Keratinocyte (primary cell): ENCODE results near the gene ALG2. TPM values are rescaled to one million over a fixed set of nuclear protein-coding genes. Genes with fewer than 3 reads are reported as not detected.

Experiments
- DNase-seq: peaks from one replicate; pipeline ENCODE4 v3.0.0-alpha.2; 2011; ENCODE audit warnings: low read depth, missing footprints, low spot score
- FAIRE-seq: peaks from 2 replicates; lab custom pipeline; 2011; peaks lifted over from hg19 to GRCh38; lab: Jason Lieb, UNC
- H2AFZ ChIP-seq: 2 replicates; pipeline ENCODE4 v1.6.0; 2012; ENCODE audit warnings: low read length, control low read depth, inconsistent platforms; ENCODE audit not compliant: control insufficient read depth
- H3K27ac ChIP-seq: 2 replicates; pipeline ENCODE4 v1.5.1; 2011; ENCODE audit warnings: low read length; ENCODE audit not compliant: control insufficient read depth, insufficient read depth
- H3K27me3 ChIP-seq: 3 replicates; pipeline ENCODE4 v1.6.0; 2011; ENCODE audit warnings: low read length; ENCODE audit not compliant: control insufficient read depth, insufficient read depth; ENCODE audit errors: extremely low read depth
- H3K36me3 ChIP-seq, 2 experiments: 2 replicates in 1 of 2; 3 replicates in 1 of 2; pipeline ENCODE4 v1.5.1; 2011; ENCODE audit warnings: low read length in 2 of 2, mild to moderate bottlenecking in 1 of 2; ENCODE audit not compliant: control insufficient read depth in 2 of 2, insufficient read depth in 2 of 2; ENCODE audit errors: extremely low read depth in 1 of 2
- H3K4me1 ChIP-seq: 3 replicates; pipeline ENCODE4 v1.5.1; 2011; ENCODE audit warnings: low read length; ENCODE audit not compliant: control insufficient read depth, insufficient read depth; ENCODE audit errors: extremely low read depth
- H3K4me2 ChIP-seq: 3 replicates; pipeline ENCODE4 v1.6.0; 2011; ENCODE audit warnings: low read depth, low read length; ENCODE audit not compliant: control insufficient read depth, insufficient read depth; ENCODE audit errors: extremely low read depth
- H3K4me3 ChIP-seq, 3 experiments: fragments of 200-600 bp in 1 of 3; sonication (generic) in 1 of 3; 2 replicates in 2 of 3; 3 replicates in 1 of 3; pipeline ENCODE4 v1.5.1; 2011 to 2016; ENCODE audit warnings: low read length in 3 of 3, mild to moderate bottlenecking in 3 of 3, control low read depth in 2 of 3, inconsistent platforms in 1 of 3, low read depth in 1 of 3, mixed read lengths in 1 of 3, mixed run types in 1 of 3, moderate library complexity in 1 of 3; ENCODE audit not compliant: control insufficient read depth in 2 of 3, insufficient read depth in 2 of 3; ENCODE audit errors: extremely low read depth in 1 of 3
- H3K79me2 ChIP-seq: 2 replicates; pipeline ENCODE4 v1.6.0; 2012; ENCODE audit warnings: low read length; ENCODE audit not compliant: control insufficient read depth, insufficient read depth
- H3K9ac ChIP-seq: 3 replicates; pipeline ENCODE4 v1.6.0; 2011; ENCODE audit warnings: low read length; ENCODE audit not compliant: control insufficient read depth, insufficient read depth; ENCODE audit errors: extremely low read depth
- H3K9me1 ChIP-seq: 3 replicates; pipeline ENCODE4 v1.6.0; 2011; ENCODE audit warnings: low read length; ENCODE audit not compliant: control insufficient read depth, insufficient read depth; ENCODE audit errors: extremely low read depth
- H3K9me3 ChIP-seq: 2 replicates; pipeline ENCODE4 v1.5.1; 2012; ENCODE audit warnings: low read depth, low read length; ENCODE audit not compliant: control insufficient read depth
- H4K20me1 ChIP-seq: 3 replicates; pipeline ENCODE4 v1.6.0; 2011; ENCODE audit warnings: low read length; ENCODE audit not compliant: control insufficient read depth, insufficient read depth; ENCODE audit errors: extremely low read depth
- CTCF ChIP-seq, 3 experiments: IDR thresholded peaks in 1 of 3; conservative IDR thresholded peaks in 1 of 3; optimal IDR thresholded peaks in 1 of 3; 2 replicates in 2 of 3; 3 replicates in 1 of 3; pipeline versions ENCODE3 to v1.5.1; 2011; ENCODE audit warnings: low read length in 3 of 3, mild to moderate bottlenecking in 3 of 3, moderate library complexity in 2 of 3, control low read depth in 1 of 3, inconsistent platforms in 1 of 3; ENCODE audit not compliant: insufficient read depth in 2 of 3; ENCODE audit errors: extremely low read depth in 1 of 3
- EZH2 ChIP-seq: IDR thresholded peaks from one replicate; pipeline ENCODE4 v1.6.1; 2012; ENCODE audit warnings: inconsistent platforms, mild to moderate bottlenecking, low read length, moderate library complexity
- dilution Hi-C: fragments of 300-500 bp; cut with MboI; formaldehyde crosslinking; loops from one replicate; pipeline ENCODE4 v1.7.0; 2020; ENCODE audit warnings: low sequenced_read_pairs; ENCODE audit not compliant: extremely low pct_ligation_motif_present
- polyA plus RNA-seq, 5 experiments: library from polyadenylated mRNA; depleted of rRNA in 3 of 5; stranded (reverse) in 3 of 5; stranded (forward) in 1 of 5; unstranded in 1 of 5; fragments of >200 nt; gene quantifications; 1 replicate in 1 of 5; 2 replicates in 3 of 5; 3 replicates in 1 of 5; pipeline versions ENCODE4 v1.2.1 to v1.2.3, GENCODE V29; 2011 to 2012; ENCODE audit warnings: missing spikeins in 2 of 5, low read depth in 1 of 5, low replicate concordance in 1 of 5

ALG2 gene
- polyA plus RNA-seq, 1 donor (not counting 4 experiments of a cell fraction or from before 2014, with no cell fraction given) = 57.1 TPM

- Histone ChIP-seq H3K4me3 (no peak overlapping the region), H3K4me1 (no peaks in the 10 kb centered on the region), H3K27ac (no peak overlapping the region), H3K36me3 (peaks cover 2 to 8% of the 10 kb centered on the region in 2 experiments), H3K79me2 (peaks cover 7% of the 10 kb centered on the region), H2AFZ (no peak overlapping the region), H3K27me3 (no peaks in the 10 kb centered on the region), H3K4me2 (no peak overlapping the region), H3K9ac (no peak overlapping the region), H3K9me1 (peaks cover 2% of the 10 kb centered on the region), H4K20me1 (peaks cover 2% of the 10 kb centered on the region), H3K9me3 (no peaks in the 10 kb centered on the region)
- TF ChIP-seq CTCF (optimal IDR thresholded peaks at IDR 0.05 in 1 of 3, IDR thresholded peaks at IDR 0.05 in 1 of 3, conservative IDR thresholded peaks at IDR 0.05 in 1 of 3; ENCODE audit: extremely low read depth in 1 of 3, insufficient read depth in 2 of 3, low read length in 3 of 3) = peak in 1 of 3 experiments; percentile 19
- no peak for TF ChIP-seq EZH2
- FAIRE-seq (no peak), DNase-seq (no peak)
- dilution Hi-C loops = no loop called here
These were observed 10.0 kb downstream of the ALG2 start for GRCh38 chr9:99211746-99212145.

- H3K79me2 ChIP-seq = peaks cover 2% of the 10 kb centered on the region
- H3K27me3 ChIP-seq = no peaks in the 10 kb centered on the region
- H2AFZ ChIP-seq = no peak overlapping the region
- no peaks in the 10 kb centered on the region for H3K4me1 ChIP-seq
- dilution Hi-C loops = no loop called here
- H3K9me1 ChIP-seq = peaks cover 2% of the 10 kb centered on the region
- H4K20me1 ChIP-seq = no peaks in the 10 kb centered on the region
- FAIRE-seq (no peak), DNase-seq (no peak)
- no peak overlapping the region for H3K4me3 ChIP-seq
- peaks cover 2 to 4% of the 10 kb centered on the region in 2 experiments for H3K36me3 ChIP-seq
- H3K9ac ChIP-seq = no peak overlapping the region
- no peaks in the 10 kb centered on the region for H3K9me3 ChIP-seq
- H3K27ac ChIP-seq = no peak overlapping the region
- no peak for TF ChIP-seq EZH2
- no peak for TF ChIP-seq CTCF (optimal IDR thresholded peaks at IDR 0.05 in 1 of 3, IDR thresholded peaks at IDR 0.05 in 1 of 3, conservative IDR thresholded peaks at IDR 0.05 in 1 of 3; ENCODE audit: extremely low read depth in 1 of 3, insufficient read depth in 2 of 3, low read length in 3 of 3)
- no peak overlapping the region for H3K4me2 ChIP-seq
These were observed 11.2 kb downstream of the ALG2 start for GRCh38 chr9:99210572-99210971.
